IMR-90 (cell line): ENCODE results near the gene NAP1L5. TPM values are rescaled to one million over a fixed set of nuclear protein-coding genes. Genes with fewer than 3 reads are reported as not detected.

ENCODE experiments used
- ATAC-seq: fragments of 200-7000 bp; cut with Tn5 transposase; 2 replicates; pipeline ENCODE4 v1.9.1; 2020; ENCODE audit warnings: low read depth, mild to moderate bottlenecking, moderate library complexity
- BruUV-seq: library from RNA; stranded (reverse); fragments of 400-500 nt; replicated peaks from 2 replicates; lab custom pipeline; 2021; lab: Mats Ljungman, UMichigan
- CTCF ChIA-PET: fragments of 300-600 bp; formaldehyde crosslinking; extraction: SDS; loops from one replicate; lab custom pipeline; 2021; ENCODE audit warnings: antibody characterized with exemption; lab: Yijun Ruan, JAX
- POLR2A ChIA-PET: fragments of 300-600 bp; sonication (Branson Sonifier 250); formaldehyde crosslinking; loops from one replicate; lab custom pipeline; 2022; ENCODE audit warnings: antibody characterized with exemption; ENCODE audit not compliant: unreplicated experiment; lab: Charles Lee
- DNase-seq: peaks from one replicate; pipeline ENCODE4 v3.0.0; 2013
- H2AFZ ChIP-seq: replicated peaks from 2 replicates; pipeline ENCODE3; 2013; ENCODE audit warnings: low read length, mild to moderate bottlenecking; ENCODE audit not compliant: poor library complexity
- H2AK5ac ChIP-seq: 2 replicates; pipeline ENCODE4 v1.6.1; 2013; ENCODE audit warnings: low read depth, low read length, inconsistent platforms
- H2AK9ac ChIP-seq: replicated peaks from 2 replicates; pipeline ENCODE3; 2013; ENCODE audit warnings: mild to moderate bottlenecking, low read depth, low read length, moderate library complexity; ENCODE audit not compliant: poor library complexity
- H2BK120ac ChIP-seq: 2 replicates; pipeline ENCODE4 v1.6.1; 2013; ENCODE audit warnings: low read depth, low read length, inconsistent platforms
- H2BK15ac ChIP-seq: 3 replicates; pipeline ENCODE4 v1.6.1; 2013; ENCODE audit warnings: low read depth, low read length, inconsistent platforms
- H2BK20ac ChIP-seq: 2 replicates; pipeline ENCODE4 v1.6.1; 2013; ENCODE audit warnings: low read depth, mild to moderate bottlenecking, inconsistent platforms, low read length, moderate library complexity
- H2BK5ac ChIP-seq: 2 replicates; pipeline ENCODE4 v1.6.1; 2013; ENCODE audit warnings: mild to moderate bottlenecking, low read depth, low read length, inconsistent platforms; ENCODE audit not compliant: poor library complexity, severe bottlenecking
- H3K14ac ChIP-seq: replicated peaks from 2 replicates; pipeline ENCODE4 v1.6.1; 2013; ENCODE audit warnings: low read depth, low read length, inconsistent platforms
- H3K18ac ChIP-seq: 2 replicates; pipeline ENCODE4 v1.6.1; 2013; ENCODE audit warnings: low read depth, low read length, control low read depth
- H3K23ac ChIP-seq: 2 replicates; pipeline ENCODE4 v1.6.1; 2013; ENCODE audit warnings: low read depth, low read length, inconsistent platforms
- H3K27ac ChIP-seq: 2 replicates; pipeline ENCODE4 v1.5.1; 2013; ENCODE audit warnings: mild to moderate bottlenecking, control low read depth, low read length; ENCODE audit not compliant: insufficient read depth
- H3K27me3 ChIP-seq: 2 replicates; pipeline ENCODE4 v1.6.1; 2013; ENCODE audit warnings: low read length; ENCODE audit not compliant: control insufficient read depth, insufficient read depth
- H3K36me3 ChIP-seq: 2 replicates; pipeline ENCODE4 v1.6.1; 2013; ENCODE audit warnings: low read length, mixed read lengths; ENCODE audit not compliant: control insufficient read depth, insufficient read depth
- H3K4ac ChIP-seq: 2 replicates; pipeline ENCODE4 v1.6.1; 2013; ENCODE audit warnings: low read depth, low read length, inconsistent platforms
- H3K4me1 ChIP-seq: 2 replicates; pipeline ENCODE4 v1.6.1; 2013; ENCODE audit warnings: low read length, mixed read lengths; ENCODE audit not compliant: control insufficient read depth, insufficient read depth
- H3K4me2 ChIP-seq: 2 replicates; pipeline ENCODE4 v1.6.1; 2013; ENCODE audit warnings: low read depth, mild to moderate bottlenecking, control low read depth, low read length, moderate library complexity
- H3K4me3 ChIP-seq: 2 replicates; pipeline ENCODE4 v1.5.1; 2013; ENCODE audit warnings: low read depth, mild to moderate bottlenecking, control low read depth, low read length, moderate library complexity; ENCODE audit not compliant: insufficient read depth
- H3K56ac ChIP-seq: 2 replicates; pipeline ENCODE4 v1.6.1; 2013; ENCODE audit warnings: low read length, inconsistent platforms; ENCODE audit not compliant: insufficient read depth; ENCODE audit errors: extremely low read depth
- H3K79me1 ChIP-seq, 2 experiments: 2 replicates each; pipeline ENCODE4 v1.6.1; 2013; ENCODE audit warnings: low read length in 2 of 2, inconsistent platforms in 1 of 2, low read depth in 1 of 2
- H3K9ac ChIP-seq: 2 replicates; pipeline ENCODE4 v1.6.1; 2013; ENCODE audit warnings: low read depth, low read length, control low read depth
- H3K9me1 ChIP-seq: 2 replicates; pipeline ENCODE4 v1.6.1; 2013; ENCODE audit warnings: low read length, inconsistent platforms; ENCODE audit not compliant: insufficient read depth
- H3K9me3 ChIP-seq: 2 replicates; pipeline ENCODE4 v1.6.1; 2013; ENCODE audit warnings: low read length; ENCODE audit not compliant: control insufficient read depth, insufficient read depth
- H4K20me1 ChIP-seq: 2 replicates; pipeline ENCODE4 v1.6.1; 2013; ENCODE audit warnings: low read length, inconsistent platforms; ENCODE audit not compliant: insufficient read depth
- H4K5ac ChIP-seq: 2 replicates; pipeline ENCODE4 v1.6.1; 2013; ENCODE audit warnings: mild to moderate bottlenecking, low read depth, low read length, control low read depth
- H4K8ac ChIP-seq, 2 experiments: 2 replicates each; pipeline ENCODE4 v1.6.1; 2013; ENCODE audit warnings: low read depth in 2 of 2, low read length in 2 of 2, control low read depth in 1 of 2, inconsistent platforms in 1 of 2
- H4K91ac ChIP-seq: 2 replicates; pipeline ENCODE4 v1.6.1; 2013; ENCODE audit warnings: low read depth, low read length, inconsistent platforms; ENCODE audit not compliant: insufficient read depth
- BHLHE40 ChIP-seq: fragments of 150-350 bp; IDR thresholded peaks from 2 replicates; pipeline ENCODE4 v1.6.1; 2016; ENCODE audit warnings: mild to moderate bottlenecking, low read depth, low read length
- CEBPB ChIP-seq: IDR thresholded peaks from 2 replicates; pipeline ENCODE4 v1.6.1; 2012; ENCODE audit warnings: low read depth, low read length, improper control_type of control experiment
- CHD1 ChIP-seq: IDR thresholded peaks from 2 replicates; pipeline ENCODE4 v1.6.1; 2012; ENCODE audit warnings: low read depth, low read length, improper control_type of control experiment
- FOS ChIP-seq: fragments of 150-350 bp; IDR thresholded peaks from 2 replicates; pipeline ENCODE4 v1.6.1; 2016; ENCODE audit warnings: low read depth, low read length
- MAFK ChIP-seq: IDR thresholded peaks from 2 replicates; pipeline ENCODE4 v1.6.1; 2012; ENCODE audit warnings: low read depth, low read length, improper control_type of control experiment
- MAZ ChIP-seq: IDR thresholded peaks from 2 replicates; pipeline ENCODE4 v1.6.1; 2012; ENCODE audit warnings: low read depth, mild to moderate bottlenecking, low read length, improper control_type of control experiment, moderate library complexity, borderline replicate concordance
- MXI1 ChIP-seq: IDR thresholded peaks from 2 replicates; pipeline ENCODE4 v1.6.1; 2012; ENCODE audit warnings: low read depth, mild to moderate bottlenecking, low read length, moderate library complexity, borderline replicate concordance
- NFE2L2 ChIP-seq: fragments of 150-350 bp; IDR thresholded peaks from 2 replicates; pipeline ENCODE4 v1.6.1; 2016; ENCODE audit warnings: low read depth, mild to moderate bottlenecking, low read length
- RFX5 ChIP-seq: IDR thresholded peaks from 2 replicates; pipeline ENCODE4 v1.8.0; 2012; ENCODE audit warnings: low read depth, mild to moderate bottlenecking, low read length, moderate library complexity
- SMC3 ChIP-seq: fragments of 150-350 bp; IDR thresholded peaks from 2 replicates; pipeline ENCODE4 v1.6.1; 2016; ENCODE audit warnings: low read depth, mild to moderate bottlenecking, antibody characterized with exemption, low read length, moderate library complexity
- WGBS, 2 experiments: methylation state at CpG; one replicate each; pipeline versions ENCODE4 v1.1.5 to v1.1.7; 2013; ENCODE audit warnings: missing lambda C conversion rate in 2 of 2; ENCODE audit not compliant: insufficient read length in 1 of 2; ENCODE audit errors: extremely low coverage in 2 of 2; 5-methylcytosine and 5-hydroxymethylcytosine counted together
- dilution Hi-C: fragments of 300-500 bp; cut with HindIII; formaldehyde crosslinking; loops from one replicate; pipeline ENCODE4 v1.14.3; 2018; ENCODE audit warnings: low sequenced_read_pairs; ENCODE audit not compliant: unreplicated experiment
- in situ Hi-C: fragments of 300-500 bp; cut with MboI; formaldehyde crosslinking; loops from 3 replicates; pipeline ENCODE4 v1.14.3; 2019; ENCODE audit warnings: low sequenced_read_pairs, inconsistent platforms, mixed read lengths
- intact Hi-C: fragments of 100-400 bp; cut with micrococcal nuclease; formaldehyde crosslinking; loops from 2 replicates; pipeline ENCODE4 v1.10.0; 2022
- polyA plus RNA-seq, 3 experiments: library from polyadenylated mRNA; depleted of rRNA; stranded (reverse); fragments of >200 nt; gene quantifications; 2 replicates each; pipeline ENCODE4 v1.2.3, GENCODE V29; 2012; ENCODE audit warnings: low replicate concordance in 1 of 3
- total RNA-seq: library from RNA; depleted of rRNA; stranded (reverse); fragments of >200 nt; gene quantifications from 2 replicates; pipeline ENCODE4 v1.2.3, GENCODE V29; 2012
- TF ChIP-seq, protein P1 (sequence below): fragments of 150-350 bp; IDR thresholded peaks from 2 replicates; pipeline ENCODE4 v1.6.1; 2017; ENCODE audit warnings: mild to moderate bottlenecking, antibody characterized with exemption, low read length, low read depth
- TF ChIP-seq, protein P2 (sequence below): conservative IDR thresholded peaks from 2 replicates; pipeline ENCODE4 v1.5.1; 2012; ENCODE audit warnings: mild to moderate bottlenecking, low read depth, low read length, improper control_type of control experiment
- TF ChIP-seq, protein P3 (sequence below): fragments of 150-350 bp; IDR thresholded peaks from 2 replicates; pipeline ENCODE4 v1.6.1; 2016; ENCODE audit warnings: low read depth, mild to moderate bottlenecking, low read length, moderate library complexity, borderline replicate concordance

Gene NAP1L5
- total and polyA plus RNA-seq, 2 of the 4 experiments (the other 2 are of a cell fraction) = 3.9 to 5.3 TPM

DNA sequence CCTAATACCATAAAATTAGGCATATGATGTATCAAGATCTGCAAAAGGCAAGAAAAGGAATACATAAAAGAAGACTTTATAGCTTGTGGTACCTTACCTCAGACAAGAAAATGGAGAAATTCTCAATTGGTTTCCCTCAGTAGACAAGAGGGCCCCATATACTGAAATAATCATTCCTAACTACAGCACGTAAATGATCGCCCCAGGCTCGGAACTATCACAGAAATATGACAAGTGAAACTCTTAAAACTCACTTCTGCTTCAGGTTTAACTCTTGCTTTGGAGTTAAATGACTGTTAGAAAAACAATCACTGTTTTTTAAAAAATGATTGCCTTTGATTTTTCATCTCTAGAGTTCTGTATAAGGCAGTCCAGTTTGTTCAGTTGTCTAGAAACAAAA is 38.6 kb upstream of the NAP1L5 start:
- H3K18ac ChIP-seq = no peak overlapping the region
- H2BK15ac ChIP-seq = no peak overlapping the region
- H2BK20ac ChIP-seq = no peak overlapping the region
- in situ Hi-C loops = no loop called here
- no peak overlapping the region for H2AK9ac ChIP-seq
- H3K27me3 ChIP-seq = no peaks in the 10 kb centered on the region
- POLR2A ChIA-PET = no interaction called here
- H2AFZ ChIP-seq = no peak overlapping the region
- peaks cover 2% of the 10 kb centered on the region; the same call in 1 of the 2 replicates for H3K4me1 ChIP-seq
- TF ChIP-seq, protein P1, sequence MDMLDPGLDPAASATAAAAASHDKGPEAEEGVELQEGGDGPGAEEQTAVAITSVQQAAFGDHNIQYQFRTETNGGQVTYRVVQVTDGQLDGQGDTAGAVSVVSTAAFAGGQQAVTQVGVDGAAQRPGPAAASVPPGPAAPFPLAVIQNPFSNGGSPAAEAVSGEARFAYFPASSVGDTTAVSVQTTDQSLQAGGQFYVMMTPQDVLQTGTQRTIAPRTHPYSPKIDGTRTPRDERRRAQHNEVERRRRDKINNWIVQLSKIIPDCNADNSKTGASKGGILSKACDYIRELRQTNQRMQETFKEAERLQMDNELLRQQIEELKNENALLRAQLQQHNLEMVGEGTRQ = no peak
- TF ChIP-seq BHLHE40 (no peak), NFE2L2 (no peak), CHD1 (no peak), MAZ (no peak), CEBPB (no peak), MAFK (no peak), SMC3 (no peak), FOS (no peak), RFX5 (no peak), MXI1 (no peak)
- TF ChIP-seq, protein P2, sequence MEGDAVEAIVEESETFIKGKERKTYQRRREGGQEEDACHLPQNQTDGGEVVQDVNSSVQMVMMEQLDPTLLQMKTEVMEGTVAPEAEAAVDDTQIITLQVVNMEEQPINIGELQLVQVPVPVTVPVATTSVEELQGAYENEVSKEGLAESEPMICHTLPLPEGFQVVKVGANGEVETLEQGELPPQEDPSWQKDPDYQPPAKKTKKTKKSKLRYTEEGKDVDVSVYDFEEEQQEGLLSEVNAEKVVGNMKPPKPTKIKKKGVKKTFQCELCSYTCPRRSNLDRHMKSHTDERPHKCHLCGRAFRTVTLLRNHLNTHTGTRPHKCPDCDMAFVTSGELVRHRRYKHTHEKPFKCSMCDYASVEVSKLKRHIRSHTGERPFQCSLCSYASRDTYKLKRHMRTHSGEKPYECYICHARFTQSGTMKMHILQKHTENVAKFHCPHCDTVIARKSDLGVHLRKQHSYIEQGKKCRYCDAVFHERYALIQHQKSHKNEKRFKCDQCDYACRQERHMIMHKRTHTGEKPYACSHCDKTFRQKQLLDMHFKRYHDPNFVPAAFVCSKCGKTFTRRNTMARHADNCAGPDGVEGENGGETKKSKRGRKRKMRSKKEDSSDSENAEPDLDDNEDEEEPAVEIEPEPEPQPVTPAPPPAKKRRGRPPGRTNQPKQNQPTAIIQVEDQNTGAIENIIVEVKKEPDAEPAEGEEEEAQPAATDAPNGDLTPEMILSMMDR = no peak
- TF ChIP-seq, protein P3, sequence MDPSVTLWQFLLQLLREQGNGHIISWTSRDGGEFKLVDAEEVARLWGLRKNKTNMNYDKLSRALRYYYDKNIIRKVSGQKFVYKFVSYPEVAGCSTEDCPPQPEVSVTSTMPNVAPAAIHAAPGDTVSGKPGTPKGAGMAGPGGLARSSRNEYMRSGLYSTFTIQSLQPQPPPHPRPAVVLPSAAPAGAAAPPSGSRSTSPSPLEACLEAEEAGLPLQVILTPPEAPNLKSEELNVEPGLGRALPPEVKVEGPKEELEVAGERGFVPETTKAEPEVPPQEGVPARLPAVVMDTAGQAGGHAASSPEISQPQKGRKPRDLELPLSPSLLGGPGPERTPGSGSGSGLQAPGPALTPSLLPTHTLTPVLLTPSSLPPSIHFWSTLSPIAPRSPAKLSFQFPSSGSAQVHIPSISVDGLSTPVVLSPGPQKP = no peak
- CTCF ChIA-PET = interaction anchor here (0.5 to 1.0 kb wide), 2 partner anchors 29 to 361 kb away, joined by 3 to 5 read pairs; no protein-coding TSS in a partner anchor
- H2AK5ac ChIP-seq = no peak overlapping the region
- no TSS peak for BruUV-seq
- H4K8ac ChIP-seq = no peak overlapping the region
- H2BK120ac ChIP-seq = no peak overlapping the region
- no peak overlapping the region for H4K5ac ChIP-seq
- peaks cover 8% of the 10 kb centered on the region for H3K9me1 ChIP-seq
- H3K9ac ChIP-seq = no peak overlapping the region
- no peaks in the 10 kb centered on the region for H4K20me1 ChIP-seq
- H3K27ac ChIP-seq = no peak overlapping the region
- no peak overlapping the region for H2BK5ac ChIP-seq
- H3K4me2 ChIP-seq = no peak overlapping the region
- H3K36me3 ChIP-seq = peaks cover 27% of the 10 kb centered on the region
- H3K14ac ChIP-seq = no peak overlapping the region
- H3K79me1 ChIP-seq = 0 out of 4 replicates have a peak, but pooled peaks cover 0 to 7% of the 10 kb centered on the region in 2 experiments
- no peak overlapping the region for H3K56ac ChIP-seq
- H3K23ac ChIP-seq = no peak overlapping the region
- WGBS, 2 experiments = no CpG with 5 or more reads among the region's 3 CpGs
- no peak overlapping the region for H4K91ac ChIP-seq
- no peak overlapping the region for H3K4me3 ChIP-seq
- H3K9me3 ChIP-seq = no peaks in the 10 kb centered on the region
- ATAC-seq (no peak), DNase-seq (no peak)
- dilution Hi-C loops = no loop called here
- H3K4ac ChIP-seq = no peak overlapping the region
- intact Hi-C loops = no loop called here
